GDM1 (cell line): ENCODE data around the gene TNFRSF8.
"Not testable (repeated sequence)": the region's sequence is repeated elsewhere in the genome, so short reads cannot be mapped to it uniquely, and the experiment has no call there.

Experiments used
- DNase-seq: peaks from one replicate; lab custom pipeline; 2025; lab: John Stamatoyannopoulos, UW

Gene TNFRSF8

GRCh38 chr1:12063141-12064072 is at the start of gene TNFRSF8:
Gene TNFRSF8, plus strand, starts transcription at chr1:12063303. Its CDS starts 296 bp downstream, at chr1:12063599.
- DNase-seq: no peak

- no peak for DNase-seq
These were observed 48.7 kb upstream of the TNFRSF8 start for GRCh38 chr1:12014141-12014991.

GRCh38 chr1:12015001-12015491 is 48.1 kb upstream of the TNFRSF8 start:
- no peak for DNase-seq

GRCh38 chr1:12015499-12015898 is 47.6 kb upstream of the TNFRSF8 start:
- DNase-seq: no peak

- DNase-seq: no peak
These were observed 46.9 kb upstream of the TNFRSF8 start for GRCh38 chr1:12016182-12016581.

GRCh38 chr1:12019858-12020509 is 43.1 kb upstream of the TNFRSF8 start:
- DNase-seq: no peak

GRCh38 chr1:12021616-12022015 is 41.5 kb upstream of the TNFRSF8 start:
- no peak for DNase-seq

- DNase-seq: no peak
These were observed 41.1 kb upstream of the TNFRSF8 start for GRCh38 chr1:12022036-12022435.

- no peak for DNase-seq
These were observed 36.5 kb upstream of the TNFRSF8 start for GRCh38 chr1:12026586-12026985.

GRCh38 chr1:12028248-12028647 is 34.9 kb upstream of the TNFRSF8 start:
- no peak for DNase-seq

- no peak for DNase-seq
These were observed 34.1 kb upstream of the TNFRSF8 start for GRCh38 chr1:12028957-12029511.

GRCh38 chr1:12029720-12030339 is 33.3 kb upstream of the TNFRSF8 start:
- DNase-seq: no peak

GRCh38 chr1:12031039-12031980 is 31.8 kb upstream of the TNFRSF8 start:
- DNase-seq: no peak

GRCh38 chr1:12032161-12032621 is 30.9 kb upstream of the TNFRSF8 start:
- DNase-seq: no peak

- not testable (repeated sequence) for DNase-seq
These were observed 29.7 kb upstream of the TNFRSF8 start for GRCh38 chr1:12033441-12033840.

GRCh38 chr1:12034381-12034801 is 28.7 kb upstream of the TNFRSF8 start:
- DNase-seq: no peak

- DNase-seq: no peak
These were observed 27.8 kb upstream of the TNFRSF8 start for GRCh38 chr1:12035312-12035711.

- DNase-seq: no peak
These were observed 25.4 kb upstream of the TNFRSF8 start for GRCh38 chr1:12037486-12038355.
